Measurements from ENCODE around the gene CUEDC2. TPM values are rescaled to one million over a fixed set of nuclear protein-coding genes. Genes with fewer than 3 reads are reported as not detected.

Gene CUEDC2
- total RNA-seq, 1 donor, result 51.0 TPM

GRCh38 chr10:102405108-102405571 lies 27.2 kb downstream of the CUEDC2 start:
- no peak for DNase-seq (ENCODE audit: low read depth)
- no peak overlapping the region for H3K4me3 ChIP-seq (ENCODE audit: low read depth, low read length)
- TF ChIP-seq CTCF (IDR thresholded peaks at IDR 0.05; ENCODE audit: insufficient read depth, low read depth, low read length), result no peak

DNA sequence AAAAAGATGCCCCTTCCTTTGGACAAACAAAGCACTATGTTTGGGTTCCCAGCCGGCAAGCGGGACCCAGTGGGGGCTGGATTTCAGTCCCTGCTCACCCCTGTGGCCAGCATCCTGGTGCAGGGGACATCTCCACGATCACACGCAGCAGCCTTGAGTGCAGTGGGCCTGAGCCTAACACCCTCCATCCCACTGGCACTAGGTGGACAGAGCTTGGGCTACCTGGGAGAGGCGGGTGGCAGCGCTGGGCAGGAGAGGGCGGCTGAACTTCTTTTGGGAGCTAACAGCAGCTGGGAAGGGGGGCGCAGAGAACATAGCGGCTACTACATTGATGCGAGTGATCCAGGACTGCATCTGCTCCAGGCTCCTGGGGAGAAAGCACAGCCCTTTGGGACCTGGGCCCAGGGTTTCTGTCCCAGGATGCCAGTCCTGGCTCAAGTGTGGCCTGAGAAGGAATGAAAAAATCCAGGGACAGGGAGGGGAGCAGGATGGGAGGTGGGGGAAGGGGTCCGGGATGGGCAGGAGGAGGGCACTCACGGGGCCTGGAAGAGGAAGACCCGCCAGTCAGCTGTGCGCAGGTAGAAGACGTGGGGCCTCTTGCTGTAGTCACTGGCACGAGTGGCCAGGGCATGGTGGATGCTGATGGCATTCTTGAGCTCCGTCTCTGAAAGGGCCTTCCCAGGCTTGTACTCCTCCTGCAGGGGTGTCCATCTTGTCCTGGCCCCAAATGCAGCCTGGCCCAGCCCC lies 27.8 kb downstream of the CUEDC2 start:
- no peak for TF ChIP-seq CTCF (IDR thresholded peaks at IDR 0.05; ENCODE audit: insufficient read depth, low read depth, low read length)
- DNase-seq (ENCODE audit: low read depth), result no peak
- no peak overlapping the region for H3K4me3 ChIP-seq (ENCODE audit: low read depth, low read length)

DNA sequence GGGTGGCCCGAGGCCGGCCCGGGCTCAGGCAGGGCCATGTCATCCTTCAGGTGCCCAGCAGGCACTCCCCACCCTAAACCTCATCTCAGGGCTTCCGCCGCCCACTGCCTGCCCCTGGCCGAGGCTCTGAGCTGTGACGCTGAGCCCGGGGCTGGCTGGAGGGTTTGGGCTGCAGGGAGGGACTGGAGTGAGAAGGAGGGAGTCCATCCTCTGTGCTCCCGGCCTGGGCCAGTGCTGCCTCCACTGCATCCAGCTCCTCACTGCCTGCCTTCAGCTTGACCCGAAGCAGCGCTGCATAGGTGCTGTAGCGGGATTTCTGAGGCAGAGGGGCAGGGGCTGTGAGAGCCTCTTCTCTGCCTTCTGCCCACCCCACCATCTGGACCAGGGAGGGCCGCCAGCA lies 29.3 kb downstream of the CUEDC2 start:
- no peak overlapping the region for H3K4me3 ChIP-seq (ENCODE audit: low read depth, low read length)
- TF ChIP-seq CTCF (IDR thresholded peaks at IDR 0.05; ENCODE audit: insufficient read depth, low read depth, low read length), result no peak
- DNase-seq (ENCODE audit: low read depth), result no peak

- no peak for DNase-seq (ENCODE audit: low read depth)
- no peak overlapping the region for H3K4me3 ChIP-seq (ENCODE audit: low read depth, low read length)
- no peak for TF ChIP-seq CTCF (IDR thresholded peaks at IDR 0.05; ENCODE audit: insufficient read depth, low read depth, low read length)
Measured at GRCh38 chr10:102402512-102402896, 29.9 kb downstream of the CUEDC2 start.

- TF ChIP-seq CTCF (IDR thresholded peaks at IDR 0.05; ENCODE audit: insufficient read depth, low read depth, low read length), result no peak
- peak; percentile 24 for DNase-seq (ENCODE audit: low read depth)
- H3K4me3 ChIP-seq (ENCODE audit: low read depth, low read length), result no peak overlapping the region
Measured at GRCh38 chr10:102401735-102402511, 30.5 kb downstream of the CUEDC2 start.

- H3K4me3 ChIP-seq (ENCODE audit: low read depth, low read length), result no peak overlapping the region
- no peak for TF ChIP-seq CTCF (IDR thresholded peaks at IDR 0.05; ENCODE audit: insufficient read depth, low read depth, low read length)
- no peak for DNase-seq (ENCODE audit: low read depth)
Measured at GRCh38 chr10:102401342-102401654, 31.1 kb downstream of the CUEDC2 start.
